K562 (cell line): ENCODE measurements around the gene RTL5.

Source experiments
- LCOR ChIP-seq: sonication (generic); formaldehyde crosslinking; IDR thresholded peaks from 2 replicates; pipeline ENCODE4 v1.8.0; 2022; ENCODE audit warnings: mild to moderate bottlenecking, missing genetic modification reagents
- TAF7 ChIP-seq: fragments of 450-650 bp; IDR thresholded peaks from 2 replicates; pipeline ENCODE4 v1.6.1; 2016; ENCODE audit warnings: missing genetic modification characterization, missing compliant biosample characterization
- TFE3 ChIP-seq: fragments of 450-650 bp; formaldehyde crosslinking; IDR thresholded peaks from 2 replicates; pipeline ENCODE4 v1.4.0; 2020; ENCODE audit warnings: mild to moderate bottlenecking, mixed read lengths
- TGIF2 ChIP-seq: sonication (generic); formaldehyde crosslinking; IDR thresholded peaks from 2 replicates; pipeline ENCODE4 v1.8.1; 2022; ENCODE audit warnings: mild to moderate bottlenecking, missing genetic modification reagents, moderate library complexity
- ZNF174 ChIP-seq: fragments of 250-450 bp; sonication (Bioruptor Pico); IDR thresholded peaks from 2 replicates; pipeline ENCODE4 v1.4.0; 2020; ENCODE audit warnings: mild to moderate bottlenecking
- ZNF239 ChIP-seq: fragments of 250-450 bp; sonication (Bioruptor Pico); IDR thresholded peaks from 2 replicates; pipeline ENCODE4 v1.4.0; 2020; ENCODE audit warnings: mild to moderate bottlenecking

DNA sequence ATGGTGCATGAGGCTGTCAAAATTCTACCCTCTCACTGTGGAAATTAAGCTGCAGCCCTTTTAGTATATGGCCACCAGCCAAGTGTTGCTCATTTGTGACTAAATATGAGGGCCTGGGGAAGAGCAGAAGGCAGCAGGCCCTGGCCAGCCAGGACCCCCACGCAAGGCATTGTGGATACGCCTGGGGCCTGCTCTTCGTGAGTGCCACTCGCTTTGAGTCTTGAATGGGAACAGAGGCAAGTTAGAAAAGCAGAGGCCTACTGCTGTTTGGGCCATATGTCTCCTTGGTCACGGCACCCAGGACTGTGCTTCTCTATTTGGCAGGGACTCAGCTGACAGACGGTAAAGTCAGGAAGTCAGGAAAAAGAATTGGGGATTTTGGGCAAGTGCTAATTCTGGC is 10.9 kb downstream of the RTL5 start:
- TF ChIP-seq TFE3 (CRISPR knock-in tag) (no peak), TAF7 (tag) (no peak), ZNF174 (CRISPR knock-in tag) (no peak), ZNF239 (CRISPR knock-in tag) (no peak), TGIF2 (no peak), LCOR (no peak)
